HepG2 (cell line): ENCODE data around the gene ANKRD65. TPM values are rescaled to one million over a fixed set of nuclear protein-coding genes. Genes with fewer than 3 reads are reported as not detected.

Experiments used
- ATAC-seq: fragments of 200-7000 bp; cut with Tn5 transposase; 3 replicates; pipeline ENCODE4 v1.9.1; 2020; ENCODE audit warnings: mild to moderate bottlenecking, moderate library complexity
- BruUV-seq: library from RNA; stranded (reverse); fragments of 400-500 nt; replicated peaks from 2 replicates; lab custom pipeline; 2021; lab: Mats Ljungman, UMichigan
- CTCF ChIA-PET: fragments of 300-600 bp; formaldehyde crosslinking; extraction: SDS; loops from one replicate; lab custom pipeline; 2021; ENCODE audit warnings: low total read pairs, inconsistent platforms, low intra/inter-chr PET ratio; lab: Yijun Ruan, JAX
- POLR2A ChIA-PET: fragments of 350-600 bp; sonication (Branson Sonifier 250); formaldehyde crosslinking; loops from one replicate; lab custom pipeline; 2020; ENCODE audit warnings: antibody characterized with exemption, inconsistent platforms; lab: Yijun Ruan, JAX
- DNase-seq: peaks from one replicate; pipeline ENCODE4 v3.0.0-alpha.2; 2015; ENCODE audit warnings: low spot score
- FAIRE-seq: peaks from 3 replicates; lab custom pipeline; 2011; peaks lifted over from hg19 to GRCh38; lab: Jason Lieb, UNC
- H2AFZ ChIP-seq: one replicate; pipeline ENCODE4 v1.6.1; 2011; ENCODE audit warnings: low read length, inconsistent platforms
- H3K27ac ChIP-seq: fragments of 300-600 bp; 3 replicates; pipeline ENCODE4 v1.8.0; 2011; ENCODE audit warnings: mixed run types, mild to moderate bottlenecking, mixed read lengths, low read length, inconsistent platforms; ENCODE audit not compliant: insufficient read depth; ENCODE audit errors: extremely low read length
- H3K27me3 ChIP-seq, 2 experiments: fragments of 200-600 bp in 1 of 2; 2 replicates in 1 of 2; 3 replicates in 1 of 2; pipeline versions ENCODE4 v1.6.0 to v1.8.0; 2011; ENCODE audit warnings: low read length in 2 of 2, mild to moderate bottlenecking in 2 of 2, moderate library complexity in 2 of 2, inconsistent platforms in 1 of 2; ENCODE audit not compliant: insufficient read depth in 2 of 2, control insufficient read depth in 1 of 2
- H3K36me3 ChIP-seq, 2 experiments: fragments of 200-600 bp in 1 of 2; replicated peaks in 1 of 2; 2 replicates in 1 of 2; 3 replicates in 1 of 2; pipeline versions ENCODE4 v1.5.1 to v1.8.0; 2011; ENCODE audit warnings: low read length in 2 of 2, inconsistent platforms in 1 of 2; ENCODE audit not compliant: insufficient read depth in 2 of 2, control insufficient read depth in 1 of 2
- H3K4me1 ChIP-seq: 2 replicates; pipeline ENCODE4 v1.5.1; 2012; ENCODE audit warnings: low read length, inconsistent platforms; ENCODE audit not compliant: insufficient read depth
- H3K4me2 ChIP-seq: 2 replicates; pipeline ENCODE4 v1.6.0; 2011; ENCODE audit warnings: low read depth, low read length, inconsistent platforms
- H3K4me3 ChIP-seq, 3 experiments: fragments of 200-600 bp in 1 of 3; sonication (generic), shearing (Covaris generic) in 1 of 3; replicated peaks in 1 of 3; 2 replicates each; pipeline ENCODE4 v1.5.1; 2011 to 2016; ENCODE audit warnings: low read length in 3 of 3, inconsistent platforms in 2 of 3, low read depth in 2 of 3, mild to moderate bottlenecking in 2 of 3, control low read depth in 1 of 3, mixed read lengths in 1 of 3; ENCODE audit not compliant: insufficient read depth in 1 of 3
- H3K79me2 ChIP-seq: one replicate; pipeline ENCODE4 v1.6.1; 2011; ENCODE audit warnings: low read length, inconsistent platforms; ENCODE audit not compliant: insufficient read depth
- H3K9ac ChIP-seq: 2 replicates; pipeline ENCODE4 v1.6.0; 2011; ENCODE audit warnings: mild to moderate bottlenecking, low read depth, low read length, inconsistent platforms; ENCODE audit not compliant: insufficient read depth
- H3K9me3 ChIP-seq: 2 replicates; pipeline ENCODE4 v1.5.1; 2012; ENCODE audit warnings: mild to moderate bottlenecking, low read length
- H4K20me1 ChIP-seq: 2 replicates; pipeline ENCODE4 v1.6.0; 2011; ENCODE audit warnings: inconsistent platforms, mild to moderate bottlenecking, low read length, moderate library complexity; ENCODE audit not compliant: insufficient read depth
- AGO1 ChIP-seq: fragments of 200-400 bp; formaldehyde crosslinking; IDR thresholded peaks from 2 replicates; pipeline ENCODE4 v1.6.1; 2017; ENCODE audit warnings: mild to moderate bottlenecking, low read depth, low read length, moderate library complexity; ENCODE audit not compliant: poor library complexity, severe bottlenecking
- ARID2 ChIP-seq: sonication (generic); formaldehyde crosslinking; IDR thresholded peaks from 2 replicates; pipeline ENCODE4 v1.8.1; 2022; ENCODE audit warnings: mild to moderate bottlenecking, missing genetic modification reagents, borderline replicate concordance
- ARNT2 ChIP-seq: sonication (generic); formaldehyde crosslinking; IDR thresholded peaks from 2 replicates; pipeline ENCODE4 v1.8.0; 2022; ENCODE audit warnings: mild to moderate bottlenecking, low read depth, missing genetic modification reagents, moderate library complexity
- CBX2 ChIP-seq, 2 experiments: fragments of 200-600 bp in 1 of 2; sonication (generic); formaldehyde crosslinking in 1 of 2; IDR thresholded peaks; 2 replicates each; pipeline versions ENCODE4 v1.7.0 to v1.8.1; 2018 to 2022; ENCODE audit warnings: low read depth in 2 of 2, low read length in 1 of 2, mild to moderate bottlenecking in 1 of 2, missing genetic modification reagents in 1 of 2
- FOXA1 ChIP-seq, 2 experiments: fragments of 450-650 bp in 1 of 2; sonication (generic) in 1 of 2; formaldehyde crosslinking in 1 of 2; IDR thresholded peaks; 2 replicates each; pipeline versions ENCODE4 v1.4.0 to v1.6.1; 2016 to 2020; ENCODE audit warnings: missing genetic modification reagents in 1 of 2
- HCFC1 ChIP-seq: fragments of 150-350 bp; IDR thresholded peaks from 2 replicates; pipeline ENCODE4 v1.6.1; 2014; ENCODE audit warnings: low read depth, low read length
- ISX ChIP-seq: sonication (generic); formaldehyde crosslinking; conservative IDR thresholded peaks from 2 replicates; pipeline ENCODE4 v1.5.0; 2020; ENCODE audit warnings: missing genetic modification reagents
- PATZ1 ChIP-seq: sonication (generic); formaldehyde crosslinking; IDR thresholded peaks from 2 replicates; pipeline ENCODE4 v1.4.0; 2020; ENCODE audit warnings: missing genetic modification reagents
- PCBP2 ChIP-seq: fragments of 200-400 bp; formaldehyde crosslinking; optimal IDR thresholded peaks from 2 replicates; pipeline ENCODE3; 2018; ENCODE audit warnings: low read length, low read depth; ENCODE audit not compliant: poor library complexity, severe bottlenecking
- POLR2AphosphoS5 ChIP-seq: IDR thresholded peaks from 2 replicates; pipeline ENCODE4 v1.6.1; 2012; ENCODE audit warnings: low read depth, low read length
- RAD51 ChIP-seq: fragments of 450-650 bp; IDR thresholded peaks from 2 replicates; pipeline ENCODE4 v1.6.1; 2016; ENCODE audit warnings: borderline replicate concordance
- SRSF4 ChIP-seq: fragments of 200-400 bp; formaldehyde crosslinking; IDR thresholded peaks from one replicate; pipeline ENCODE4 v1.6.1; 2018; ENCODE audit warnings: mild to moderate bottlenecking, low read depth, low read length, moderate library complexity; ENCODE audit not compliant: poor library complexity, severe bottlenecking
- TOPORS ChIP-seq: sonication (generic); formaldehyde crosslinking; IDR thresholded peaks from 2 replicates; pipeline ENCODE4 v1.8.0; 2023; ENCODE audit warnings: mild to moderate bottlenecking, missing genetic modification reagents
- TSC22D2 ChIP-seq: sonication (generic); formaldehyde crosslinking; IDR thresholded peaks from 2 replicates; pipeline ENCODE4 v1.5.1; 2020; ENCODE audit warnings: missing genetic modification reagents, mild to moderate bottlenecking, borderline replicate concordance
- ZFY ChIP-seq: sonication (generic); formaldehyde crosslinking; IDR thresholded peaks from 2 replicates; pipeline ENCODE4 v1.4.0; 2020; ENCODE audit warnings: missing genetic modification reagents
- ZNF34 ChIP-seq: sonication (generic); formaldehyde crosslinking; IDR thresholded peaks from 2 replicates; pipeline ENCODE4 v1.4.0; 2020; ENCODE audit warnings: mild to moderate bottlenecking, missing genetic modification reagents, borderline replicate concordance
- ZNF44 ChIP-seq: sonication (generic); formaldehyde crosslinking; IDR thresholded peaks from 2 replicates; pipeline ENCODE4 v1.5.1; 2020; ENCODE audit warnings: mild to moderate bottlenecking, missing genetic modification reagents
- ZNF839 ChIP-seq: sonication (generic); formaldehyde crosslinking; IDR thresholded peaks from 2 replicates; pipeline ENCODE4 v1.4.0; 2020; ENCODE audit warnings: missing genetic modification reagents, mild to moderate bottlenecking, borderline replicate concordance
- WGBS: methylation state at CpG from one replicate; pipeline ENCODE4 v1.1.6; 2017; ENCODE audit warnings: low lambda C conversion rate; 5-methylcytosine and 5-hydroxymethylcytosine counted together
- in situ Hi-C: cut with HindIII; loops from 2 replicates; pipeline ENCODE4 v1.10.0; 2017; ENCODE audit warnings: low pct_unique_long_range_greater_than_20kb; ENCODE audit not compliant: extremely low pct_ligation_motif_present
- intact Hi-C: fragments of 100-400 bp; cut with micrococcal nuclease; formaldehyde crosslinking; loops from one replicate; pipeline ENCODE4 v1.10.0; 2022; ENCODE audit not compliant: unreplicated experiment
- polyA plus RNA-seq, 8 experiments: library from polyadenylated mRNA; depleted of rRNA in 3 of 8; stranded (reverse) in 7 of 8; unstranded in 1 of 8; fragments of >200 nt; fragmentation: Illumina TruSeq in 4 of 8; extraction: Trizol in 4 of 8; gene quantifications; 2 replicates each; pipeline versions ENCODE4 v1.2.1 to v1.2.3, GENCODE V29; 2011 to 2016; ENCODE audit warnings: low read depth in 4 of 8, missing spikeins in 1 of 8, mixed read lengths in 1 of 8; ENCODE audit not compliant: insufficient read depth in 1 of 8
- total RNA-seq, 5 experiments: library from RNA; depleted of rRNA; stranded (reverse); fragments of >200 nt; fragmentation: Illumina TruSeq; extraction: Trizol; gene quantifications; 2 replicates each; pipeline ENCODE4 v1.2.3, GENCODE V29; 2016; ENCODE audit warnings: low read depth in 1 of 5
- TF ChIP-seq, protein P1 (sequence below): sonication (generic); formaldehyde crosslinking; IDR thresholded peaks from 2 replicates; pipeline ENCODE4 v1.4.0; 2020; ENCODE audit warnings: mild to moderate bottlenecking, missing genetic modification reagents
- TF ChIP-seq, protein P2 (sequence below): sonication (generic); formaldehyde crosslinking; IDR thresholded peaks from 2 replicates; pipeline ENCODE4 v1.5.0; 2020; ENCODE audit warnings: missing genetic modification reagents

ANKRD65 gene
- total and polyA plus RNA-seq, 2 of the 13 experiments (the other 11 are each of a cell fraction or from before 2014, with no cell fraction given) = 12.1 to 30.1 TPM

DNA sequence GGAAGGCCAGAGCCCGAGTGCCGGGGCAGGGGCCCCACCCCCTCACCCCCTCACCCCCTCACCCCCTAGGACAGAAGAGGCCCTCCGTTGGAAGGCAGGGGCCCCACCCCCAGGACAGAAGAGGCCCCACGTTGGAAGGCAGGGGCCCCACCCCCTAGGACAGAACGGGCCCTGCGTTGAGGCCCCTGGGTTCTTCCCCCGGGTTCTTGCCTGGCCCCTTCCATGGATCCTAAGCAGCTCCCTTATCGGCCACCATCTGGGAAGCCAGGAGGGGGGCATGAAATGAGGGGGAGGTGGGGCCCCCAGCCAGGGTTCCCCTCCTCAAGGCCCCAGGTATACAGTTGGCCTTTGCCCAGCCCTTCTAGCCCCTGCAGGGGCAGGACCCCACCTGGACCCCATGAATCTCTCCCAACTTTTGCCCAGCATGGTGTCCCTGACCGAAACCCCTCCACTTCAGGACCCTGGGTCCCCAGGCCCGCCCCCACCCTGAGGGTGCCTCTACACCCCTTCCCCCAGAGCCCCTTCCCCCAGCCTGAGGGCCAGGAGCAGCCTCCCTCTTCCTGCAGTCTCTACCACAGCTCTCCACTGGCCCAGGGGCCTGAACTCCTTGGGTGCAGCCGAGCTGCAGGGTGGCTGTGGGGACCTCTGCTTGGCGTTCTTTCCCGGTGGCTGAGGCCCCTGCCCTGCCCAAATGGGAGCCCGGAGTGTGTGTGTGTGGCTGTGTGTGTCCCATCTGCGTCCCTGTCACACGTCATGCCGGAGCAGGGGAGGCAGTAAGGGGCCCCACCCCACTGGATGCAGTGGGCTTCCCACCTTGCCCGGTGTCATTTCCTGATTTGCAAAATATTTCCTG, 10.1 kb upstream of the ANKRD65 start:
- H3K9ac ChIP-seq = peak overlapping the region; percentile 88
- TF ChIP-seq ISX (CRISPR knock-in tag) (no peak), CBX2 (IDR thresholded peaks at IDR 0.05; ENCODE audit: low read depth, low read length) (no peak), CBX2 (CRISPR knock-in tag; IDR thresholded peaks at IDR 0.05; ENCODE audit: low read depth) (no peak), ZFY (CRISPR knock-in tag) (no peak), PCBP2 (no peak), SRSF4 (no peak), FOXA1 (IDR thresholded peaks at IDR 0.05) (no peak), FOXA1 (CRISPR knock-in tag; IDR thresholded peaks at IDR 0.05) (no peak), ZNF44 (CRISPR knock-in tag) (no peak), RAD51 (no peak), TSC22D2 (CRISPR knock-in tag) (no peak), AGO1 (peak; percentile 94), ZNF34 (CRISPR knock-in tag) (no peak), POLR2AphosphoS5 (peak; percentile 10; the same call in 1 of the 2 replicates), PATZ1 (CRISPR knock-in tag) (peak; percentile 90), TOPORS (no peak), ZNF839 (CRISPR knock-in tag) (0 out of 2 replicates have a peak, but pooled peaks have one; percentile 54), ARNT2 (CRISPR knock-in tag) (0 out of 2 replicates have a peak, but pooled peaks have one; percentile 58), ARID2 (CRISPR knock-in tag) (0 out of 2 replicates have a peak, but pooled peaks have one; percentile 6), HCFC1 (no peak)
- TF ChIP-seq, protein P1, sequence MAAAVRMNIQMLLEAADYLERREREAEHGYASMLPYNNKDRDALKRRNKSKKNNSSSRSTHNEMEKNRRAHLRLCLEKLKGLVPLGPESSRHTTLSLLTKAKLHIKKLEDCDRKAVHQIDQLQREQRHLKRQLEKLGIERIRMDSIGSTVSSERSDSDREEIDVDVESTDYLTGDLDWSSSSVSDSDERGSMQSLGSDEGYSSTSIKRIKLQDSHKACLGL (CRISPR knock-in tag) = no peak; the same call in 1 of the 2 replicates
- TF ChIP-seq, protein P2, sequence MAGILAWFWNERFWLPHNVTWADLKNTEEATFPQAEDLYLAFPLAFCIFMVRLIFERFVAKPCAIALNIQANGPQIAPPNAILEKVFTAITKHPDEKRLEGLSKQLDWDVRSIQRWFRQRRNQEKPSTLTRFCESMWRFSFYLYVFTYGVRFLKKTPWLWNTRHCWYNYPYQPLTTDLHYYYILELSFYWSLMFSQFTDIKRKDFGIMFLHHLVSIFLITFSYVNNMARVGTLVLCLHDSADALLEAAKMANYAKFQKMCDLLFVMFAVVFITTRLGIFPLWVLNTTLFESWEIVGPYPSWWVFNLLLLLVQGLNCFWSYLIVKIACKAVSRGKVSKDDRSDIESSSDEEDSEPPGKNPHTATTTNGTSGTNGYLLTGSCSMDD (CRISPR knock-in tag) = no peak

More for the DNA sequence above, 10.1 kb upstream of the ANKRD65 start:
- Histone ChIP-seq H3K9me3 (no peaks in the 10 kb centered on the region), H3K4me1 (peaks cover 41% of the 10 kb centered on the region), H3K27ac (peak overlapping the region; percentile 94), H3K36me3 (no peaks in the 10 kb centered on the region), H3K4me2 (peak overlapping the region; percentile 89), H2AFZ (no peak overlapping the region), H4K20me1 (no peaks in the 10 kb centered on the region), H3K79me2 (peaks cover 13% of the 10 kb centered on the region), H3K27me3 (no peaks in the 10 kb centered on the region), H3K4me3 (peak overlapping the region; percentile 72 to 88 (median 79))
- WGBS = 0% methylated on average over 3 of the region's 18 CpGs
- in situ Hi-C loops (no loop called here), intact Hi-C loops (no loop called here)
- CTCF ChIA-PET = interaction anchor here (1.4 kb wide), 1 partner anchor 10 kb away, joined by 10 read pairs; no protein-coding TSS in a partner anchor
- DNase-seq (peak; percentile 53), ATAC-seq (peak; percentile 3), FAIRE-seq (no peak)
- POLR2A ChIA-PET = interaction anchor here (0.6 to 11.0 kb wide), 15 partner anchors 7 to 126 kb away, joined by 3 to 355 read pairs (median 11); partner anchors contain the start of genes ANKRD65, AURKAIP1, CCNL2 and MRPL20
- no TSS peak for BruUV-seq
